OCI-LY3 (cell line): Measurements from ENCODE around the gene BEGAIN.

ENCODE experiments used
- EZH2phosphoT487 ChIP-seq: fragments of 200-600 bp; shearing (Covaris generic); IDR thresholded peaks from 2 replicates; pipeline ENCODE4 v1.6.1; 2018; ENCODE audit warnings: antibody characterized with exemption, mixed run types, low read depth
- TF ChIP-seq, protein P1 (sequence below): fragments of 200-600, 300-600 bp; sonication (generic); IDR thresholded peaks from 2 replicates; pipeline ENCODE4 v1.5.1; 2014; ENCODE audit warnings: antibody characterized with exemption, low read length, low read depth

DNA sequence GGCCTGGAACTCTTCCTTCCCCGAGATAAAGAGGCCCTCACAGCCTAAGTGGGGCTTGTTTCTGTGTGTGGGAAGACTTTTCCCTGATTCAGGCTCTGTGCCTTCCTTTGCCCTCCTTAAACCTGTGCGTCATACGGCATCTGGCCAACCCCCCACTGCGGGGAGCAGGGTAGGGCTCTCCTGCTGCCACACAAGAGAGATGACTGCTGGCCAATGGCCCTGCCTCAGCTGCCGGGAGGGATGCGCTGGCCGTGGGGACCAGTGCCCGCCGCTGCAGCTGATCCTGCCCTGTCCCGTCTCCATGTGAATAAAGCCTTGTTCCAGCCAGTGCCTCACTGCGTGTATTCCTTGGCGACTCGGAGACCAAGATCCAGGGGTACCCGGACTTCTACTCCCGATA lies 42.5 kb upstream of the BEGAIN start:
- TF ChIP-seq, protein P1, sequence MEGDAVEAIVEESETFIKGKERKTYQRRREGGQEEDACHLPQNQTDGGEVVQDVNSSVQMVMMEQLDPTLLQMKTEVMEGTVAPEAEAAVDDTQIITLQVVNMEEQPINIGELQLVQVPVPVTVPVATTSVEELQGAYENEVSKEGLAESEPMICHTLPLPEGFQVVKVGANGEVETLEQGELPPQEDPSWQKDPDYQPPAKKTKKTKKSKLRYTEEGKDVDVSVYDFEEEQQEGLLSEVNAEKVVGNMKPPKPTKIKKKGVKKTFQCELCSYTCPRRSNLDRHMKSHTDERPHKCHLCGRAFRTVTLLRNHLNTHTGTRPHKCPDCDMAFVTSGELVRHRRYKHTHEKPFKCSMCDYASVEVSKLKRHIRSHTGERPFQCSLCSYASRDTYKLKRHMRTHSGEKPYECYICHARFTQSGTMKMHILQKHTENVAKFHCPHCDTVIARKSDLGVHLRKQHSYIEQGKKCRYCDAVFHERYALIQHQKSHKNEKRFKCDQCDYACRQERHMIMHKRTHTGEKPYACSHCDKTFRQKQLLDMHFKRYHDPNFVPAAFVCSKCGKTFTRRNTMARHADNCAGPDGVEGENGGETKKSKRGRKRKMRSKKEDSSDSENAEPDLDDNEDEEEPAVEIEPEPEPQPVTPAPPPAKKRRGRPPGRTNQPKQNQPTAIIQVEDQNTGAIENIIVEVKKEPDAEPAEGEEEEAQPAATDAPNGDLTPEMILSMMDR = no peak
- TF ChIP-seq EZH2phosphoT487 = no peak
